ENCODE results near the gene GRIA3.

The GRIA3 gene

GRCh38 chrX:123449335-123449734 is 265.3 kb downstream of the GRIA3 start:
- H3K27ac ChIP-seq (ENCODE audit: low read depth, low read length) = no peak overlapping the region
- no peaks in the 10 kb centered on the region for H3K4me1 ChIP-seq (ENCODE audit: control insufficient read depth, insufficient read depth, low read length)
- H3K9ac ChIP-seq (ENCODE audit: low read length) = no peak overlapping the region
- H3K4me3 ChIP-seq (ENCODE audit: low read depth, low read length) = no peak overlapping the region
- H3K9me3 ChIP-seq (ENCODE audit: control insufficient read depth, insufficient read depth, low read depth, low read length) = no peaks in the 10 kb centered on the region
- H3K36me3 ChIP-seq (ENCODE audit: control insufficient read depth, insufficient read depth, low read length) = no peaks in the 10 kb centered on the region
- H3K27me3 ChIP-seq (ENCODE audit: control insufficient read depth, insufficient read depth, low read length) = peaks cover 1% of the 10 kb centered on the region; the same call in 1 of the 2 replicates

- Histone ChIP-seq H3K36me3 (ENCODE audit: control insufficient read depth, insufficient read depth, low read length) (no peaks in the 10 kb centered on the region), H3K27ac (ENCODE audit: low read depth, low read length) (no peak overlapping the region), H3K27me3 (ENCODE audit: control insufficient read depth, insufficient read depth, low read length) (no peaks in the 10 kb centered on the region; the same call in 1 of the 2 replicates), H3K4me1 (ENCODE audit: control insufficient read depth, insufficient read depth, low read length) (no peaks in the 10 kb centered on the region), H3K9me3 (ENCODE audit: control insufficient read depth, insufficient read depth, low read depth, low read length) (no peaks in the 10 kb centered on the region), H3K4me3 (ENCODE audit: low read depth, low read length) (no peak overlapping the region), H3K9ac (ENCODE audit: low read length) (no peak overlapping the region)
These were observed 266.1 kb downstream of the GRIA3 start for GRCh38 chrX:123450222-123450621.

DNA sequence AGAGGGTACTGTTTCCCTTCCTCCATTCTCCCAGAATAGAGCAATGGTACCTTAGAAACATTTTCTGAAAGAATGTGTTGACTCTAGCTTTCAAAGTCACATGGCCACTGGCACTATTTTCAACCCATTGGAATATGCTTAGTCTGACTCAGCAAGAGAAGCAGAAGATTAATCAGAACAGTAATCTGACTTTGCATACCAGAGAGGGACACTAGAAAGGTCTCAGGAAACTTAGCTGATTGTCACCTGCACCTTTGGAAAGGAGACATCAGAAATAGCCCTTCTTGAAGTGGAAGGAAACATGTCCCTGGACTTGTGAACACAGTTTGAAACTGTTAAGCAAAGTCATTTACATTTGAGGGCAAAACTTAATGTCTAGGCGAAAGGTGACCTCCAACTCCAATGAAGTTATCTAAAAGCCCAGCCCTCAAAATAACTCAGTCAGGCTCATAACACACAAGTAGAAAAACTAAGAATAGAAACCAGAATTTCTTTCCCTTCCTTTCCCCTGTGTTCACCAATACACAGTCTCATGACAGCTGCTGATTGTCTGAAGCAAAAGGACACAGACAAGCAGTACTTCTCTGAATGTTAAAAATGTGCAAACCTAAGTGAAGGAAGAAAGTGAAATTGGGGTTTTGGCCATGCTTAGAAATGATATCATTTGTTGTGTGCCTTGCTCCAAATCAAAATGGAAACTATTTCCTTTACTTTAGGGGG is 270.8 kb downstream of the GRIA3 start:
- no peak overlapping the region for H3K9ac ChIP-seq (ENCODE audit: low read length)
- no peak overlapping the region for H3K27ac ChIP-seq (ENCODE audit: low read depth, low read length)
- H3K27me3 ChIP-seq (ENCODE audit: control insufficient read depth, insufficient read depth, low read length) = no peaks in the 10 kb centered on the region; the same call in 1 of the 2 replicates
- H3K4me1 ChIP-seq (ENCODE audit: control insufficient read depth, insufficient read depth, low read length) = no peaks in the 10 kb centered on the region
- no peak overlapping the region for H3K4me3 ChIP-seq (ENCODE audit: low read depth, low read length)
- no peaks in the 10 kb centered on the region for H3K36me3 ChIP-seq (ENCODE audit: control insufficient read depth, insufficient read depth, low read length)
- H3K9me3 ChIP-seq (ENCODE audit: control insufficient read depth, insufficient read depth, low read depth, low read length) = no peaks in the 10 kb centered on the region

GRCh38 chrX:123455693-123456092 is 271.6 kb downstream of the GRIA3 start:
- no peaks in the 10 kb centered on the region; the same call in 1 of the 2 replicates for H3K27me3 ChIP-seq (ENCODE audit: control insufficient read depth, insufficient read depth, low read length)
- no peak overlapping the region for H3K27ac ChIP-seq (ENCODE audit: low read depth, low read length)
- H3K9ac ChIP-seq (ENCODE audit: low read length) = no peak overlapping the region
- no peaks in the 10 kb centered on the region for H3K36me3 ChIP-seq (ENCODE audit: control insufficient read depth, insufficient read depth, low read length)
- H3K4me1 ChIP-seq (ENCODE audit: control insufficient read depth, insufficient read depth, low read length) = no peaks in the 10 kb centered on the region
- H3K4me3 ChIP-seq (ENCODE audit: low read depth, low read length) = no peak overlapping the region
- H3K9me3 ChIP-seq (ENCODE audit: control insufficient read depth, insufficient read depth, low read depth, low read length) = no peaks in the 10 kb centered on the region

GRCh38 chrX:123464709-123465108 is 280.6 kb downstream of the GRIA3 start:
- Histone ChIP-seq H3K27me3 (ENCODE audit: control insufficient read depth, insufficient read depth, low read length) (peaks cover 4% of the 10 kb centered on the region; the same call in 1 of the 2 replicates), H3K9me3 (ENCODE audit: control insufficient read depth, insufficient read depth, low read depth, low read length) (no peaks in the 10 kb centered on the region), H3K27ac (ENCODE audit: low read depth, low read length) (no peak overlapping the region), H3K4me3 (ENCODE audit: low read depth, low read length) (no peak overlapping the region), H3K4me1 (ENCODE audit: control insufficient read depth, insufficient read depth, low read length) (peaks cover 6% of the 10 kb centered on the region; the same call in 1 of the 2 replicates), H3K36me3 (ENCODE audit: control insufficient read depth, insufficient read depth, low read length) (no peaks in the 10 kb centered on the region), H3K9ac (ENCODE audit: low read length) (no peak overlapping the region)

DNA sequence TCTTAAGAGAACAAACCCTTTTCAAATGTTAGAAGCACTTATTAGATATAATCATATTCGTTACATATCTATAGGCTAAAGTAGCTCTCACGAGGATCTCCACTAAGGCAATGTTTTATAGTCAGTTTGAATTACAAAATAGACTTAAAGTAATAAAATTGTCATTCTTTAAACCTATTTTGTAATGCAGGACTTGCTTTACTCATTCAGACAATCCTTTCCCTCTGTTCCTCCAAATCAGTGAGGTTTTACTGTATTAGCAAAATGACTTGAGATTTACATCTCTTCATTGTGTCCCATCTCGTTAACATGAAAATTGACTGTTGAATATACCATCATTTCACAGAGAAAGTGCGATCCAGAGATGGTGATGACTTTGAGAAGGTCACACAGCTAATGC is 284.4 kb downstream of the GRIA3 start:
- Histone ChIP-seq H3K9me3 (ENCODE audit: control insufficient read depth, insufficient read depth, low read depth, low read length) (no peaks in the 10 kb centered on the region), H3K9ac (ENCODE audit: low read length) (no peak overlapping the region), H3K4me3 (ENCODE audit: low read depth, low read length) (no peak overlapping the region), H3K27me3 (ENCODE audit: control insufficient read depth, insufficient read depth, low read length) (peaks cover 8% of the 10 kb centered on the region; the same call in 1 of the 2 replicates), H3K36me3 (ENCODE audit: control insufficient read depth, insufficient read depth, low read length) (no peaks in the 10 kb centered on the region), H3K4me1 (ENCODE audit: control insufficient read depth, insufficient read depth, low read length) (peaks cover 6% of the 10 kb centered on the region; the same call in 1 of the 2 replicates), H3K27ac (ENCODE audit: low read depth, low read length) (no peak overlapping the region)

GRCh38 chrX:123475068-123475724 is 291.1 kb downstream of the GRIA3 start:
- H3K4me3 ChIP-seq (ENCODE audit: low read depth, low read length) = no peak overlapping the region
- H3K9ac ChIP-seq (ENCODE audit: low read length) = no peak overlapping the region
- no peaks in the 10 kb centered on the region for H3K9me3 ChIP-seq (ENCODE audit: control insufficient read depth, insufficient read depth, low read depth, low read length)
- H3K27me3 ChIP-seq (ENCODE audit: control insufficient read depth, insufficient read depth, low read length) = peaks cover 4% of the 10 kb centered on the region; the same call in 1 of the 2 replicates
- H3K4me1 ChIP-seq (ENCODE audit: control insufficient read depth, insufficient read depth, low read length) = no peaks in the 10 kb centered on the region
- no peaks in the 10 kb centered on the region for H3K36me3 ChIP-seq (ENCODE audit: control insufficient read depth, insufficient read depth, low read length)
- H3K27ac ChIP-seq (ENCODE audit: low read depth, low read length) = no peak overlapping the region

DNA sequence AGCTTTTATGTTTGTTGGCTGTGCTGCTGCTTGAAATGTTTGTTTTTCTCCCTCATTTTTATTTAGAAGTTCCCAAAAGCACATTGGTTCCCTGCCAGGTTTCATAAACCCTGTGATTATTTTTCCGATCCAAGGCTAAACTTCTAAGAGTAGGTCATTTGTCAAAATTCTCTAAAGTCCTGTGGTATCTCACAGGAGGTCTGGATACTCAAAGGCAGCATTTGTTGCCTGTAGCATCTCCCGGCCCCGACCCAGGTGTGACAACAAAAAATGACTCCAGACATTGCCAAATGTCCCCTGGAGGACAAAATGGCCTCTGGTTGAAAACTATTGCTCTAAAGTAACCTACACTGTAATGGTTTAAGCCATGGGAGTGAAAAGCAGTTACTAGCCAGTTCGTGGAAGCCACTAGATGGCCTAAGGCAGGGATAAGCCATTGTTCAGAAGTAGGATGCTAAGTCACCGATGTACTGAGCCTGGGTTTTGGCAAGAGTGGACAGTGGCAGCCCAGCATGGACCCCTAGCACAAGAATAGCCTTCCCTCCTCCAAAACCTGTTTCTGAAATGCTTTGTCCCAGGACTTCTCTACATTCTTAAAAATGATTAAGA is 292.6 kb downstream of the GRIA3 start:
- no peak overlapping the region for H3K27ac ChIP-seq (ENCODE audit: low read depth, low read length)
- H3K9me3 ChIP-seq (ENCODE audit: control insufficient read depth, insufficient read depth, low read depth, low read length) = no peaks in the 10 kb centered on the region
- H3K4me1 ChIP-seq (ENCODE audit: control insufficient read depth, insufficient read depth, low read length) = no peaks in the 10 kb centered on the region
- no peaks in the 10 kb centered on the region for H3K36me3 ChIP-seq (ENCODE audit: control insufficient read depth, insufficient read depth, low read length)
- no peaks in the 10 kb centered on the region; the same call in 1 of the 2 replicates for H3K27me3 ChIP-seq (ENCODE audit: control insufficient read depth, insufficient read depth, low read length)
- no peak overlapping the region for H3K9ac ChIP-seq (ENCODE audit: low read length)
- H3K4me3 ChIP-seq (ENCODE audit: low read depth, low read length) = no peak overlapping the region

- no peak overlapping the region for H3K27ac ChIP-seq (ENCODE audit: low read depth, low read length)
- no peak overlapping the region for H3K4me3 ChIP-seq (ENCODE audit: low read depth, low read length)
- no peaks in the 10 kb centered on the region; the same call in 1 of the 2 replicates for H3K27me3 ChIP-seq (ENCODE audit: control insufficient read depth, insufficient read depth, low read length)
- no peaks in the 10 kb centered on the region for H3K4me1 ChIP-seq (ENCODE audit: control insufficient read depth, insufficient read depth, low read length)
- H3K9me3 ChIP-seq (ENCODE audit: control insufficient read depth, insufficient read depth, low read depth, low read length) = no peaks in the 10 kb centered on the region
- no peaks in the 10 kb centered on the region for H3K36me3 ChIP-seq (ENCODE audit: control insufficient read depth, insufficient read depth, low read length)
- no peak overlapping the region for H3K9ac ChIP-seq (ENCODE audit: low read length)
These were observed 293.6 kb downstream of the GRIA3 start for GRCh38 chrX:123477673-123478072.

GRCh38 chrX:123481913-123482851 is 298.1 kb downstream of the GRIA3 start:
- no peaks in the 10 kb centered on the region for H3K9me3 ChIP-seq (ENCODE audit: control insufficient read depth, insufficient read depth, low read depth, low read length)
- H3K4me3 ChIP-seq (ENCODE audit: low read depth, low read length) = no peak overlapping the region
- no peaks in the 10 kb centered on the region for H3K4me1 ChIP-seq (ENCODE audit: control insufficient read depth, insufficient read depth, low read length)
- no peaks in the 10 kb centered on the region; the same call in 1 of the 2 replicates for H3K27me3 ChIP-seq (ENCODE audit: control insufficient read depth, insufficient read depth, low read length)
- no peaks in the 10 kb centered on the region for H3K36me3 ChIP-seq (ENCODE audit: control insufficient read depth, insufficient read depth, low read length)
- H3K9ac ChIP-seq (ENCODE audit: low read length) = no peak overlapping the region
- no peak overlapping the region for H3K27ac ChIP-seq (ENCODE audit: low read depth, low read length)
